GM23338 (cell line): ENCODE data around the gene WNT7A. TPM values are rescaled to one million over a fixed set of nuclear protein-coding genes. Genes with fewer than 3 reads are reported as not detected.

ENCODE experiments used
- ATAC-seq: fragments of 200-7000 bp; cut with Tn5 transposase; 3 replicates; pipeline ENCODE4 v1.9.1; 2020
- DNase-seq: peaks from one replicate; pipeline ENCODE4 v3.0.0-alpha.2; 2015; ENCODE audit warnings: low spot score
- H2AFZ ChIP-seq: fragments of 200-600 bp; sonication (generic); 2 replicates; pipeline ENCODE4 v1.8.0; 2016; ENCODE audit warnings: antibody characterized with exemption, mild to moderate bottlenecking, moderate library complexity
- H3F3A ChIP-seq: fragments of 200-600 bp; sonication (generic); replicated peaks from 2 replicates; pipeline ENCODE4 v1.8.0; 2017; ENCODE audit warnings: antibody characterized with exemption, mixed run types, low read depth
- H3K27ac ChIP-seq: fragments of 200-600 bp; sonication (generic); 2 replicates; pipeline ENCODE4 v1.6.1; 2016; ENCODE audit warnings: low read depth
- H3K27me3 ChIP-seq: fragments of 200-600 bp; sonication (generic); 2 replicates; pipeline ENCODE4 v1.8.0; 2016; ENCODE audit warnings: mild to moderate bottlenecking, mixed run types, moderate library complexity; ENCODE audit not compliant: insufficient read depth
- H3K36me3 ChIP-seq: fragments of 200-600 bp; sonication (generic); 2 replicates; pipeline ENCODE4 v1.8.0; 2016; ENCODE audit warnings: mild to moderate bottlenecking; ENCODE audit not compliant: insufficient read depth
- H3K4me1 ChIP-seq: fragments of 200-600 bp; sonication (generic); 2 replicates; pipeline ENCODE4 v1.8.0; 2016; ENCODE audit warnings: mild to moderate bottlenecking, moderate library complexity; ENCODE audit not compliant: insufficient read depth
- H3K4me2 ChIP-seq: fragments of 200-600 bp; sonication (generic); 2 replicates; pipeline ENCODE4 v1.7.1; 2017; ENCODE audit warnings: mixed run types
- H3K4me3 ChIP-seq: fragments of 200-600 bp; sonication (generic); 2 replicates; pipeline ENCODE4 v1.6.1; 2016; ENCODE audit warnings: mixed run types
- H3K79me2 ChIP-seq: fragments of 200-600 bp; sonication (generic); replicated peaks from 2 replicates; pipeline ENCODE4 v1.8.0; 2017; ENCODE audit warnings: mild to moderate bottlenecking; ENCODE audit not compliant: insufficient read depth
- H3K9me2 ChIP-seq: fragments of 200-600 bp; sonication (generic); 2 replicates; pipeline ENCODE4 v1.8.0; 2017; ENCODE audit not compliant: insufficient read depth
- H4K20me1 ChIP-seq: fragments of 200-600 bp; sonication (generic); replicated peaks from 2 replicates; pipeline ENCODE4 v1.8.0; 2017; ENCODE audit warnings: mild to moderate bottlenecking; ENCODE audit not compliant: insufficient read depth
- H3K27ac Mint-ChIP-seq: 2 replicates; pipeline ENCODE4 v1.8.0; 2020; ENCODE audit warnings: inconsistent platforms, mild to moderate bottlenecking, moderate library complexity, mixed read lengths
- H3K27me3 Mint-ChIP-seq: 3 replicates; pipeline ENCODE4 v1.8.0; 2022; ENCODE audit warnings: low read depth, mild to moderate bottlenecking, moderate library complexity, mixed read lengths, inconsistent platforms; ENCODE audit not compliant: insufficient read depth, poor library complexity
- H3K36me3 Mint-ChIP-seq: 3 replicates; pipeline ENCODE4 v1.8.0; 2021; ENCODE audit warnings: low read depth, mild to moderate bottlenecking, inconsistent platforms, moderate library complexity, mixed read lengths
- H3K4me1 Mint-ChIP-seq: 3 replicates; pipeline ENCODE4 v1.8.0; 2020; ENCODE audit warnings: mild to moderate bottlenecking, inconsistent platforms, mixed read lengths
- H3K4me3 Mint-ChIP-seq: 3 replicates; pipeline ENCODE4 v1.8.0; 2021; ENCODE audit warnings: moderate library complexity, mild to moderate bottlenecking, inconsistent platforms, mixed read lengths
- H3K9me3 Mint-ChIP-seq: 3 replicates; pipeline ENCODE4 v1.8.0; 2020; ENCODE audit warnings: moderate library complexity, mild to moderate bottlenecking, inconsistent platforms, mixed read lengths
- CREB1 ChIP-seq: fragments of 250-450 bp; sonication (Bioruptor Pico); IDR thresholded peaks from 2 replicates; pipeline ENCODE4 v1.5.0; 2020; ENCODE audit warnings: low read depth, mild to moderate bottlenecking, moderate library complexity
- CTCF ChIP-seq, 2 experiments: fragments of 200-600 bp in 1 of 2; sonication (generic) in 1 of 2; conservative IDR thresholded peaks; 2 replicates each; pipeline versions ENCODE4 v1.5.1 to v1.6.1; 2016 to 2017; ENCODE audit warnings: antibody characterized with exemption in 2 of 2, low read depth in 2 of 2, mild to moderate bottlenecking in 2 of 2, moderate library complexity in 1 of 2
- ETS1 ChIP-seq: IDR thresholded peaks from 2 replicates; pipeline ENCODE4 v1.6.1; 2016; ENCODE audit warnings: antibody characterized with exemption
- EZH2 ChIP-seq: fragments of 200-600 bp; sonication (generic); IDR thresholded peaks from one replicate; pipeline ENCODE4 v1.8.0; 2017; ENCODE audit warnings: antibody characterized with exemption, mild to moderate bottlenecking, low read depth; ENCODE audit not compliant: unreplicated experiment
- EZH2phosphoT487 ChIP-seq: fragments of 200-600 bp; sonication (generic); IDR thresholded peaks from one replicate; pipeline ENCODE4 v1.8.1; 2018; ENCODE audit warnings: antibody characterized with exemption; ENCODE audit not compliant: unreplicated experiment
- JUNB ChIP-seq: IDR thresholded peaks from one replicate; pipeline ENCODE4 v1.6.1; 2016; ENCODE audit warnings: antibody characterized with exemption; ENCODE audit not compliant: unreplicated experiment
- NANOG ChIP-seq: IDR thresholded peaks from 2 replicates; pipeline ENCODE4 v1.6.1; 2016; ENCODE audit warnings: antibody characterized with exemption, borderline replicate concordance
- POLR2AphosphoS5 ChIP-seq: IDR thresholded peaks from 2 replicates; pipeline ENCODE4 v1.6.1; 2016; ENCODE audit warnings: antibody characterized with exemption, low read depth
- REST ChIP-seq: IDR thresholded peaks from one replicate; pipeline ENCODE4 v1.6.1; 2018; ENCODE audit warnings: antibody characterized with exemption; ENCODE audit not compliant: unreplicated experiment
- STAT1 ChIP-seq: IDR thresholded peaks from one replicate; pipeline ENCODE4 v1.6.1; 2016; ENCODE audit warnings: antibody characterized with exemption; ENCODE audit not compliant: unreplicated experiment
- ZNF114 ChIP-seq: fragments of 250-450 bp; sonication (Bioruptor Pico); IDR thresholded peaks from 2 replicates; pipeline ENCODE4 v1.5.0; 2020; ENCODE audit warnings: mild to moderate bottlenecking, moderate library complexity
- ZNF331 ChIP-seq: fragments of 250-450 bp; sonication (Bioruptor Pico); IDR thresholded peaks from 2 replicates; pipeline ENCODE4 v1.5.0; 2020; ENCODE audit warnings: low read depth, mild to moderate bottlenecking, moderate library complexity
- polyA plus RNA-seq: library from polyadenylated mRNA; unstranded; fragments of >200 nt; fragmentation: Nextera tagmentation; extraction: Ambion mirVana; gene quantifications from 2 replicates; pipeline ENCODE4 v1.2.1, GENCODE V29; 2016
- total RNA-seq: library from RNA; depleted of rRNA; stranded (reverse); fragments of >200 nt; shearing (Covaris generic); gene quantifications from 2 replicates; pipeline ENCODE4 v1.2.3, GENCODE V29; 2014
- TF ChIP-seq, protein P1 (sequence below): fragments of 250-450 bp; sonication (Bioruptor Pico); IDR thresholded peaks from 2 replicates; pipeline ENCODE4 v1.5.0; 2020; ENCODE audit warnings: mild to moderate bottlenecking, moderate library complexity

The WNT7A gene
- total and polyA plus RNA-seq, 2 experiments from 2014 or later, result not detected

DNA sequence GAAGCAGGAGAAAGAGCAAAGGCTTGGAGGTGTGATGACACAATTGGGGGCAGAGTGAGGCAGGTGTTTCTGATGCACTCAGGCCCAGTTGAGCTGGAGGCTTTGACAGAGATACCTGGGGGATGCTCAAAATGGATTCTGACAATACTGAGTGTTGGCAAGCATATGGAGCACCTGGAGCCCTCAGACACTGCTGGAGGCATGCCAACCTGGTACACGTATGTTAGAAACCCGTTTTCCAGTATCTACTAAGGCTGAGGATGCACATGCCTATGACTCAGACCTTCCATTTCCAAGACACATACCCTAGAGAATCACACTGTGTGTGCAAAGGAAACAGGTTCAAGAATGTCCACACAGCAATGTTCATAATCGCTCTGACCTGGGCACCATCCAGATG is 58.7 kb downstream of the WNT7A start:
- Histone ChIP-seq H3K79me2 (no peaks in the 10 kb centered on the region), H3K4me1 (no peaks in the 10 kb centered on the region), H3K4me2 (no peak overlapping the region), H3K27me3 (no peaks in the 10 kb centered on the region), H2AFZ (no peak overlapping the region), H4K20me1 (no peaks in the 10 kb centered on the region), H3K4me3 (no peak overlapping the region), H3F3A (no peaks in the 10 kb centered on the region), H3K9me2 (no peaks in the 10 kb centered on the region), H3K36me3 (no peaks in the 10 kb centered on the region), H3K27ac (no peak overlapping the region)
- H3K27me3 Mint-ChIP-seq, result peaks cover 5% of the 10 kb centered on the region
- no peak for TF ChIP-seq REST
- no peak for TF ChIP-seq NANOG
- no peak for TF ChIP-seq EZH2
- no peak for TF ChIP-seq STAT1
- no peak for TF ChIP-seq ZNF114
- no peak for TF ChIP-seq ETS1
- TF ChIP-seq, protein P1, sequence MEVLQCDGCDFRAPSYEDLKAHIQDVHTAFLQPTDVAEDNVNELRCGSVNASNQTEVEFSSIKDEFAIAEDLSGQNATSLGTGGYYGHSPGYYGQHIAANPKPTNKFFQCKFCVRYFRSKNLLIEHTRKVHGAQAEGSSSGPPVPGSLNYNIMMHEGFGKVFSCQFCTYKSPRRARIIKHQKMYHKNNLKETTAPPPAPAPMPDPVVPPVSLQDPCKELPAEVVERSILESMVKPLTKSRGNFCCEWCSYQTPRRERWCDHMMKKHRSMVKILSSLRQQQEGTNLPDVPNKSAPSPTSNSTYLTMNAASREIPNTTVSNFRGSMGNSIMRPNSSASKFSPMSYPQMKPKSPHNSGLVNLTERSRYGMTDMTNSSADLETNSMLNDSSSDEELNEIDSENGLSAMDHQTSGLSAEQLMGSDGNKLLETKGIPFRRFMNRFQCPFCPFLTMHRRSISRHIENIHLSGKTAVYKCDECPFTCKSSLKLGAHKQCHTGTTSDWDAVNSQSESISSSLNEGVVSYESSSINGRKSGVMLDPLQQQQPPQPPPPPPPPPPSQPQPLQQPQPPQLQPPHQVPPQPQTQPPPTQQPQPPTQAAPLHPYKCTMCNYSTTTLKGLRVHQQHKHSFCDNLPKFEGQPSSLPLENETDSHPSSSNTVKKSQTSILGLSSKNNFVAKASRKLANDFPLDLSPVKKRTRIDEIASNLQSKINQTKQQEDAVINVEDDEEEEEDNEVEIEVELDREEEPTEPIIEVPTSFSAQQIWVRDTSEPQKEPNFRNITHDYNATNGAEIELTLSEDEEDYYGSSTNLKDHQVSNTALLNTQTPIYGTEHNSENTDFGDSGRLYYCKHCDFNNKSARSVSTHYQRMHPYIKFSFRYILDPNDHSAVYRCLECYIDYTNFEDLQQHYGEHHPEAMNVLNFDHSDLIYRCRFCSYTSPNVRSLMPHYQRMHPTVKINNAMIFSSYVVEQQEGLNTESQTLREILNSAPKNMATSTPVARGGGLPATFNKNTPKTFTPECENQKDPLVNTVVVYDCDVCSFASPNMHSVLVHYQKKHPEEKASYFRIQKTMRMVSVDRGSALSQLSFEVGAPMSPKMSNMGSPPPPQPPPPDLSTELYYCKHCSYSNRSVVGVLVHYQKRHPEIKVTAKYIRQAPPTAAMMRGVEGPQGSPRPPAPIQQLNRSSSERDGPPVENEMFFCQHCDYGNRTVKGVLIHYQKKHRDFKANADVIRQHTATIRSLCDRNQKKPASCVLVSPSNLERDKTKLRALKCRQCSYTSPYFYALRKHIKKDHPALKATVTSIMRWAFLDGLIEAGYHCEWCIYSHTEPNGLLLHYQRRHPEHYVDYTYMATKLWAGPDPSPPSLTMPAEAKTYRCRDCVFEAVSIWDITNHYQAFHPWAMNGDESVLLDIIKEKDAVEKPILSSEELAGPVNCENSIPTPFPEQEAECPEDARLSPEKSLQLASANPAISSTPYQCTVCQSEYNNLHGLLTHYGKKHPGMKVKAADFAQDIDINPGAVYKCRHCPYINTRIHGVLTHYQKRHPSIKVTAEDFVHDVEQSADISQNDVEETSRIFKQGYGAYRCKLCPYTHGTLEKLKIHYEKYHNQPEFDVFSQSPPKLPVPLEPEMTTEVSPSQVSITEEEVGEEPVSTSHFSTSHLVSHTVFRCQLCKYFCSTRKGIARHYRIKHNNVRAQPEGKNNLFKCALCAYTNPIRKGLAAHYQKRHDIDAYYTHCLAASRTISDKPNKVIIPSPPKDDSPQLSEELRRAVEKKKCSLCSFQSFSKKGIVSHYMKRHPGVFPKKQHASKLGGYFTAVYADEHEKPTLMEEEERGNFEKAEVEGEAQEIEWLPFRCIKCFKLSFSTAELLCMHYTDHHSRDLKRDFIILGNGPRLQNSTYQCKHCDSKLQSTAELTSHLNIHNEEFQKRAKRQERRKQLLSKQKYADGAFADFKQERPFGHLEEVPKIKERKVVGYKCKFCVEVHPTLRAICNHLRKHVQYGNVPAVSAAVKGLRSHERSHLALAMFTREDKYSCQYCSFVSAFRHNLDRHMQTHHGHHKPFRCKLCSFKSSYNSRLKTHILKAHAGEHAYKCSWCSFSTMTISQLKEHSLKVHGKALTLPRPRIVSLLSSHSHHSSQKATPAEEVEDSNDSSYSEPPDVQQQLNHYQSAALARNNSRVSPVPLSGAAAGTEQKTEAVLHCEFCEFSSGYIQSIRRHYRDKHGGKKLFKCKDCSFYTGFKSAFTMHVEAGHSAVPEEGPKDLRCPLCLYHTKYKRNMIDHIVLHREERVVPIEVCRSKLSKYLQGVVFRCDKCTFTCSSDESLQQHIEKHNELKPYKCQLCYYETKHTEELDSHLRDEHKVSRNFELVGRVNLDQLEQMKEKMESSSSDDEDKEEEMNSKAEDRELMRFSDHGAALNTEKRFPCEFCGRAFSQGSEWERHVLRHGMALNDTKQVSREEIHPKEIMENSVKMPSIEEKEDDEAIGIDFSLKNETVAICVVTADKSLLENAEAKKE (CRISPR knock-in tag), result no peak
- TF ChIP-seq JUNB, result no peak
- TF ChIP-seq ZNF331 (CRISPR knock-in tag), result no peak
- no peak for TF ChIP-seq CTCF (conservative IDR thresholded peaks at IDR 0.05; ENCODE audit: low read depth in 2 of 2)
- TF ChIP-seq CREB1 (CRISPR knock-in tag), result no peak
- no peak for TF ChIP-seq EZH2phosphoT487
- no peak for TF ChIP-seq POLR2AphosphoS5
- ATAC-seq (no peak), DNase-seq (no peak)
- H3K27ac Mint-ChIP-seq, result no peak overlapping the region
- H3K9me3 Mint-ChIP-seq, result peaks cover 12% of the 10 kb centered on the region; the same call in 2 of the 3 replicates
- H3K4me1 Mint-ChIP-seq, result peaks cover 2% of the 10 kb centered on the region; the same call in 2 of the 3 replicates
- peaks cover 4% of the 10 kb centered on the region; the same call in 1 of the 3 replicates for H3K36me3 Mint-ChIP-seq
- no peak overlapping the region for H3K4me3 Mint-ChIP-seq
